ENCODE data around the gene BRICD5.

DNA sequence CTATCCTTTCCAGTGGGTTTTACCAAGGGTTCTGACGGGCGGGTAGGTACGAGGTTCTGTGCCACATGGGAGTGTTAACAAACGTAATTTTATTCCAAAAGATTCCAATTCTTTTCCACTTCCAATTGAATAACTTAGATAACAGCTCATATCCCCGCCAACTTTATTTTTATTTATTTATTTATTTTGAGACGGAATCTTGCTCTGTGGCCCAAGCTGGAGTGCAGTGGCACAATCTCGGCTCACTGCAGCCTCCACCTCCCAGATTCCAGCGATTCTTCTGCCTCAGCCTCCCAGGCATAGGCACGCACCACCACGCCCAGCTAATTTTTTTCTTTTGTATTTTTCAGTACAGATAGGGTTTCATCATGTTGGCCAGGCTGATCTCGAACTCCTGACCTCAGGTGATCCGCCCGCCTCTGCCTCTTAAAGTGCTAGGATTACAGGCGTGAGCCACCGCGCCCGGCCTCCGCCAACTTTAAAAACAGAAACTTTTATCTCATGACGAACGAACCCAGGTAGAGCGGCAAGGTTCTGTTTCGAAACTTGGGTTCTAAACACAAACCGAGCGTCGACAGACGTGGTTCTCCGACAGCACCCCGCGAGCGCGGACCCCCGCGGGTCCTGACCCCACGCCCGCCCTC lies 40.1 kb upstream of the BRICD5 start:
- TF ChIP-seq, protein P1, sequence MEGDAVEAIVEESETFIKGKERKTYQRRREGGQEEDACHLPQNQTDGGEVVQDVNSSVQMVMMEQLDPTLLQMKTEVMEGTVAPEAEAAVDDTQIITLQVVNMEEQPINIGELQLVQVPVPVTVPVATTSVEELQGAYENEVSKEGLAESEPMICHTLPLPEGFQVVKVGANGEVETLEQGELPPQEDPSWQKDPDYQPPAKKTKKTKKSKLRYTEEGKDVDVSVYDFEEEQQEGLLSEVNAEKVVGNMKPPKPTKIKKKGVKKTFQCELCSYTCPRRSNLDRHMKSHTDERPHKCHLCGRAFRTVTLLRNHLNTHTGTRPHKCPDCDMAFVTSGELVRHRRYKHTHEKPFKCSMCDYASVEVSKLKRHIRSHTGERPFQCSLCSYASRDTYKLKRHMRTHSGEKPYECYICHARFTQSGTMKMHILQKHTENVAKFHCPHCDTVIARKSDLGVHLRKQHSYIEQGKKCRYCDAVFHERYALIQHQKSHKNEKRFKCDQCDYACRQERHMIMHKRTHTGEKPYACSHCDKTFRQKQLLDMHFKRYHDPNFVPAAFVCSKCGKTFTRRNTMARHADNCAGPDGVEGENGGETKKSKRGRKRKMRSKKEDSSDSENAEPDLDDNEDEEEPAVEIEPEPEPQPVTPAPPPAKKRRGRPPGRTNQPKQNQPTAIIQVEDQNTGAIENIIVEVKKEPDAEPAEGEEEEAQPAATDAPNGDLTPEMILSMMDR (tag by site-specific recombination; IDR thresholded peaks at IDR 0.05): no peak
- TF ChIP-seq ZNF530 (tag by site-specific recombination; IDR thresholded peaks at IDR 0.05; ENCODE audit: low read depth) (no peak), ZBTB6 (tag by site-specific recombination; IDR thresholded peaks at IDR 0.05) (no peak), ZNF664 (tag by site-specific recombination; IDR thresholded peaks at IDR 0.05) (no peak), ZNF776 (tag by site-specific recombination; IDR thresholded peaks at IDR 0.05; ENCODE audit: borderline replicate concordance) (no peak), REST (tag by site-specific recombination; IDR thresholded peaks at IDR 0.05) (no peak)
- TF ChIP-seq, protein P2, sequence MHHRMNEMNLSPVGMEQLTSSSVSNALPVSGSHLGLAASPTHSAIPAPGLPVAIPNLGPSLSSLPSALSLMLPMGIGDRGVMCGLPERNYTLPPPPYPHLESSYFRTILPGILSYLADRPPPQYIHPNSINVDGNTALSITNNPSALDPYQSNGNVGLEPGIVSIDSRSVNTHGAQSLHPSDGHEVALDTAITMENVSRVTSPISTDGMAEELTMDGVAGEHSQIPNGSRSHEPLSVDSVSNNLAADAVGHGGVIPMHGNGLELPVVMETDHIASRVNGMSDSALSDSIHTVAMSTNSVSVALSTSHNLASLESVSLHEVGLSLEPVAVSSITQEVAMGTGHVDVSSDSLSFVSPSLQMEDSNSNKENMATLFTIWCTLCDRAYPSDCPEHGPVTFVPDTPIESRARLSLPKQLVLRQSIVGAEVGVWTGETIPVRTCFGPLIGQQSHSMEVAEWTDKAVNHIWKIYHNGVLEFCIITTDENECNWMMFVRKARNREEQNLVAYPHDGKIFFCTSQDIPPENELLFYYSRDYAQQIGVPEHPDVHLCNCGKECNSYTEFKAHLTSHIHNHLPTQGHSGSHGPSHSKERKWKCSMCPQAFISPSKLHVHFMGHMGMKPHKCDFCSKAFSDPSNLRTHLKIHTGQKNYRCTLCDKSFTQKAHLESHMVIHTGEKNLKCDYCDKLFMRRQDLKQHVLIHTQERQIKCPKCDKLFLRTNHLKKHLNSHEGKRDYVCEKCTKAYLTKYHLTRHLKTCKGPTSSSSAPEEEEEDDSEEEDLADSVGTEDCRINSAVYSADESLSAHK (tag by site-specific recombination; IDR thresholded peaks at IDR 0.05): no peak
